Activated gamma-delta T cell treated with anti-CD3 and anti-CD28 coated beads, Interleukin-2, amount 50 U/mL, for 16 hours (primary cell): Measurements from ENCODE around the gene KAT2B.
"Not testable (repeated sequence)": the region's sequence is repeated elsewhere in the genome, so short reads cannot be mapped to it uniquely, and the experiment has no call there.

Experiments used
- DNase-seq: peaks from one replicate; pipeline ENCODE4 v3.0.0-alpha.2; 2020; ENCODE audit warnings: low read depth

Gene KAT2B

DNA sequence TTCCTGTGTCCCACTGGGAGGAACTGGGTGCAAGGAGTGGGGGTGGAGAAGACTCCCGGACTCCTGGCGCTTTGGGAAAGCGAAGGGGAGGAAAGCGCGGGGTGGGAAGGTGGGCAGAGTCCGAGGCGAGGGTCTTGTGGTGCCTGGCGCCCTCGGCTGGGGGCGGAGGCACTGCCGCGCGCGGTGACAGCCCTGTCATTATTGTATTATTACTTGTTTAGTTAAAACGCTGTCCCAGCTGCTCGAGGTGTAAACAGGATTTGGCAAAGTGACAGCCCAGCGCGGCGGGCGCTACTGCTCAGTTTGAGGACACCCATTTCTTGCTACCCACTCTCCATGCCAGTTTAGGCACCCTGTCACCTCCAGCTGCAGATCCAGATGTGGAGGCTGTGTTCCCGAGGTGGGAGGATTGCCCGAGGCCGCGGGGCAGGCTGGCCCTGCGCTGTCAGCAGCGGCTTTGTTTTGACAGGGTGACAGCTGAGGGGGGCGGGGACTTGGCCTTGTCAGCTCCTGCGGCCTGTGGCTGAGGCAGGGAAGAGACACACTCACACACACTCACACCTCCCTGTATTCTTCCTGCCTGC is 1.0 kb downstream of the KAT2B start:
- DNase-seq = peak; percentile 43

DNA sequence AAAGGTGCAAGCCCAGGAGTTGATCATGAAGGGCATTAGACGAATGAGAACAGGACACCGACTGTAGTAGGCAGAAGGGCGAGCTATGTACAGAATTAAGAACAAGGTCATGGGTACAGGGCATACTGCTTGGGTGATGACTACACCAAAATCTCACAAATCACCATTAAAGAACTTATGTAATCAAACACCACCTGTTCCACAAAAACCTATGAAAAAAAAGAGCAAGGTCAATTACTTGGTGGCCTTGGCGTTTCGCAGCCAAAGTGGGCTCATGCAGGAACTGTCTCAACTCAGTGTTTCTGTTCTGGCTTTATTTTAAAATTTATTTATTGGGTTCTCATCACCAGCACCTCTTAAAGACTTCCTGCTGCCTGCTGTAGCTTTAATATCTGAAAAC is 2.1 kb downstream of the KAT2B start:
- no peak for DNase-seq

GRCh38 chr3:20043396-20043795 is 3.1 kb downstream of the KAT2B start:
- peak; percentile 35 for DNase-seq

- no peak for DNase-seq
Measured at GRCh38 chr3:20043825-20044224, 3.6 kb downstream of the KAT2B start.

DNA sequence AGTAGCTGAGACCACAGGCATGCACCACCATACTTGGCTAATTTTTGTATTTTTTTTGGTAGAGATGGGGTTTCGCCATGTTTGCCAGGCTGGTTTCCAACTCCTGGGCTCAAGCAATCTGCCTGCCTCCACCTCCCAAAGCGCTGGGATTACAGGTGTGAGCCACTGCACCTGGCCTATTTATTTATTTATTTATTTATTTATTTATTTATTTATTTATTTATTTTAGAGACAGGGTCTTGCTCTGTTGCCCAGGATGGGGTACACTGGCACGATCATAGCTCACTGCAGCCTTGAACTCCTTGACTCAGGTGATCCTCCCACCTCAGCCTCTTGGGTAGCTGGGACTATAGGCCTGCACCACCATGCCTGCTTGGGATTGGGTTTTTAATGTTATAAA is 4.9 kb downstream of the KAT2B start:
- DNase-seq = not testable (repeated sequence)

DNA sequence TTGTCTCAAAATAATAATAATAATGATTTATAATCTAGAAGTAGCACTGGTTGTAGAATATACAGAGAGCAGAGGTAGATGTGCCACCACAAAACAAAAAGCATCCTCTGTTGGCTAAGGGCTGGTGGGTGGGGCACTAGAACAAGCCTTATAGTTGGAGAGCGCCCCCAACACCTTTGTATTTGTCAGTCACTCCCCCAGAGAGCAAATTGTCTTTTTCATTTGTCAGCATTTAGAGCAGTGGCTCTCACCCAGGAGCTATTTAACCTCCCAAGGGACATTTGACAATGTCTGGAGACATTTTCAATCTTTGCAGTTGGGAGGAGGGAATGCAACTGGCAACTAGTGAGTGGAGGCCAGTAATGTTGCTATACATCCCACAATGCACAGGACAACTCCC is 6.3 kb downstream of the KAT2B start:
- no peak for DNase-seq

DNA sequence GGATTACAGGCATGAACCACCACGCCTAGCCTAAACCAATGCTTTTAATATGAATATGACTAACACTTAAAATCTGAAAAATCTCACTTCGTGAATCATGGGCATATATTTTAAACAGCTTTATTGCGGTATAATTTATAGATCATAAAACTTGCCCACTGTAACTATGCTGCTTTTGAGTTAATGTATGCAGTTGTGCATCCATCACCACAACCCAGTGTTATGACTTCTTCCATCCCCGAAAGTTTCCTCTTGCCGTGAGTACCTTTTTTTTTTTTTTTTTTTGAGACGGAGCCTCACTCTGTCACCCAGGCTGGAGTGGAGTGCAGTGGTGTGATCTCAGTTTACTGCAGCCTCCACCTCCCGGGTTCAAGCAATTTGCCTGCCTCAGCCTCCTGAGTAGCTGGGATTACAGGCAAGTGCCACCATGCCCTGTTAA is 7.1 kb downstream of the KAT2B start:
- DNase-seq = no peak

DNA sequence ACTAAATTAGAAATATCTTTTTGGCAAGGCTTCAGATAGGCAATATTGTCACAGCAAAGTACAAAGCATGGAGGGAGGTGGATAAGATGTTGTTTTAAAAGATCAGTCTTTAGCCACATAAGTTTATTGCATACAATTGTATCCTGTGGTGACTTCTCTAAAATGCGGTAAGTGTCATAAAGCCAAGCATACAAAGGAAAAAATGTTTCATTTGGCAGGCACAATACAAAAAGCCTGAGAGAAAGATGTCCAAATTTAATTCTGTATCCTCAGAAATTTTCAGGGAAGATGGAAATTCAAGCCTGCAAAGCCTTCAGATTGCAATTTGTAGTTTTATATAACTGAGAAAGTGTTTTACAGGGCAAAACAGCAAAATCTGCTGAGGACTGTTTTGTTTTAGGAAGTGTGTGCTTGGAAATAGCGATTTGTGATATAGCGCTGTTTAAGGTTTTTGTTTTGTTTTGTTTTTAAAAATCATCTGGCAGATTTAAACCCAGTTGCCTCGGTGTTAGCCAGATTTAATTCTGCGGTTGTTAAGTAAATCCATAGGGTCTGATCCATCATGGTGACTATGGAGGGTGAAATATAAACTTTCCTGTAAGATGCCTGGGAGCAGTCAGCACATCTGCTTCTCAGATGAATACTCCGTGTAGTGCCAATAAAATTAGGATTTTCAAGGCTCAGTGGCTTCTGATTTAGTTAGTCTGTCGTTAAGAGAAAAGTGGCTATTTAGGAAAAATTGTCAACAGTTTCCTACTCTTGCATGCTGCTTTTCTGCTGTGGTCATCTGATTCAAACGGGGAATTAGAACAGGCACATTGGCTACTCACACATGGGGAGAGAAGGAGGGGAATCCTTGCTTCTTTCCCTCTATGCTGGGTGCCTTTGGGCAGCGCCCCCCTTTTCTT is 8.0 kb downstream of the KAT2B start:
- no peak for DNase-seq

- no peak for DNase-seq
Measured at GRCh38 chr3:20051123-20051806, 11.0 kb downstream of the KAT2B start.

- DNase-seq = no peak
Measured at GRCh38 chr3:20052851-20053250, 12.6 kb downstream of the KAT2B start.

- DNase-seq = peak; percentile 64
Measured at GRCh38 chr3:20054549-20054987, 14.3 kb downstream of the KAT2B start.

GRCh38 chr3:20055020-20055775 is 15.0 kb downstream of the KAT2B start:
- no peak for DNase-seq

DNA sequence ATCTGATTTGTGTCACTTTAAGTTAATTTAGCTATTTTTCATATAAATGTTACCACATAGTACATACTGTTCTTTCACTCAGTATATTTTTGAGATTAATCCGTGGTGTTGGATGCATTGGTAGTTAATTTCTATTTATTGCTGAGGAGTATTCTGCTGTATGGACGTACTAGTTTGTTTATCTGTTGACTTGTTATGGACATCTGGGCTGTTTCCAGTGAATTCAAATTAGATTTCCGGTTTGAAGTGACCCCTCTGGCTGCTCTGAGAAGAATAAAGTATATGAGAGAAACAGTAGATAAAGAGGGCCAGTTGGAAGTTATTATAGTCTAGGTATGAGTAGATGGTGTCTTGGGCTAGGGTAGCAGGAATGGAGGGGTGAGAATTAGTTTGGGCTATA is 15.6 kb downstream of the KAT2B start:
- DNase-seq = no peak

- DNase-seq = no peak
Measured at GRCh38 chr3:20056725-20057611, 16.7 kb downstream of the KAT2B start.

GRCh38 chr3:20057612-20058180 is 17.4 kb downstream of the KAT2B start:
- DNase-seq = no peak

- no peak for DNase-seq
Measured at GRCh38 chr3:20059929-20060328, 19.7 kb downstream of the KAT2B start.

DNA sequence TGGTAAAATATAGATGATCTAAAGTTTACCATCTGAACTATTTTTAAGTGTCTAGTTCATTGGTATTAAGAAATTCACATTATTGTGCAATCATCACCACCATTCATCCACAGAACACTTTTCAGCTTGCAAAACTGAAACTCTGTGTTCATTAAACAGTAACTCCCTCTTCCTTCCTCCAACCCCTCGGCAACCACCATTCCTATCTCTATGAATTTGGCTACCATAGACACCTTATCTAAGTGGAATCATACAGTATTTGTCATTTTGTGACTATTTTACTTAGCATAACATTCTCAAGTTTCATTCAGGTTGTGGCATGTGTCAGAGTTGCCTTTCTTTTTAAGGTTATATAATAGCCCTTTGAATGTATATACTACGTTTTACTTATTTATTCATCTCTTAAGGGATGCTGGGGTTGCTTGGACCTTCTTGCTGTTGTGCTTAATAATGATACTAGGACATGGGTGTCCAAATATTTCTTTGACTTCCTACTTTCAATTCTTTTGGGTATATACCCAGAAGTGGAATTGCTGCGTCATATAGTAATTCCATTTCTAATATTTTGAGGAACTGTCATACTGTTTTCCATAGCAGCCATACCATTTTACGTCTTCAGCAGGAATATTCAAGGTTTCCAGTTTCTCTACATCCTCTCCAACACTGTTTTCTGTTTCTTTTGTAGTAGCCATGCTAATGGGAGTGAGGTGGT is 20.9 kb downstream of the KAT2B start:
- DNase-seq = no peak

GRCh38 chr3:20062996-20063395 is 22.8 kb downstream of the KAT2B start:
- no peak for DNase-seq

- DNase-seq = no peak
Measured at GRCh38 chr3:20064387-20064786, 24.1 kb downstream of the KAT2B start.
